GM03348 (cell line): Measurements from ENCODE around the gene SLC11A1.
A peak's percentile ranks its signal among the peaks of the same experiment; 100 is the strongest.

Experiments used
- DNase-seq: peaks from one replicate; pipeline ENCODE4 v3.0.0; 2012; ENCODE audit warnings: low spot score

The SLC11A1 gene

DNA sequence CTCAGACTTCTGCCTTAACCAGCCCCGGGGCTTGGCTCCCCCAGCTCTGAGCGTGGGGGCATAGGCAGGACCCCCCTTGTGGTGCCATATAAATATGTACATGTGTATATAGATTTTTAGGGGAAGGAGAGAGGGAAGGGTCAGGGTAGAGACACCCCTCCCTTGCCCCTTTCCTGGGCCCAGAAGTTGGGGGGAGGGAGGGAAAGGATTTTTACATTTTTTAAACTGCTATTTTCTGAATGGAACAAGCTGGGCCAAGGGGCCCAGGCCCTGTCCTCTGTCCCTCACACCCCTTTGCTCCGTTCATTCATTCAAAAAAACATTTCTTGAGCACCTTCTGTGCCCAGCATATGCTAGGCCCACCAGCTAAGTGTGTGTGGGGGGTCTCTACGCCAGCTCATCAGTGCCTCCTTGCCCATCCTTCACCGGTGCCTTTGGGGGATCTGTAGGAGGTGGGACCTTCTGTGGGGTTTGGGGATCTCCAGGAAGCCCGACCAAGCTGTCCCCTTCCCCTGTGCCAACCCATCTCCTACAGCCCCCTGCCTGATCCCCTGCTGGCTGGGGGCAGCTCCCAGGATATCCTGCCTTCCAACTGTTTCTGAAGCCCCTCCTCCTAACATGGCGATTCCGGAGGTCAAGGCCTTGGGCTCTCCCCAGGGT lies 23.1 kb downstream of the SLC11A1 start:
- DNase-seq, result no peak

- DNase-seq, result no peak
Observed at GRCh38 chr2:218405746-218406208, 23.7 kb downstream of the SLC11A1 start.

DNA sequence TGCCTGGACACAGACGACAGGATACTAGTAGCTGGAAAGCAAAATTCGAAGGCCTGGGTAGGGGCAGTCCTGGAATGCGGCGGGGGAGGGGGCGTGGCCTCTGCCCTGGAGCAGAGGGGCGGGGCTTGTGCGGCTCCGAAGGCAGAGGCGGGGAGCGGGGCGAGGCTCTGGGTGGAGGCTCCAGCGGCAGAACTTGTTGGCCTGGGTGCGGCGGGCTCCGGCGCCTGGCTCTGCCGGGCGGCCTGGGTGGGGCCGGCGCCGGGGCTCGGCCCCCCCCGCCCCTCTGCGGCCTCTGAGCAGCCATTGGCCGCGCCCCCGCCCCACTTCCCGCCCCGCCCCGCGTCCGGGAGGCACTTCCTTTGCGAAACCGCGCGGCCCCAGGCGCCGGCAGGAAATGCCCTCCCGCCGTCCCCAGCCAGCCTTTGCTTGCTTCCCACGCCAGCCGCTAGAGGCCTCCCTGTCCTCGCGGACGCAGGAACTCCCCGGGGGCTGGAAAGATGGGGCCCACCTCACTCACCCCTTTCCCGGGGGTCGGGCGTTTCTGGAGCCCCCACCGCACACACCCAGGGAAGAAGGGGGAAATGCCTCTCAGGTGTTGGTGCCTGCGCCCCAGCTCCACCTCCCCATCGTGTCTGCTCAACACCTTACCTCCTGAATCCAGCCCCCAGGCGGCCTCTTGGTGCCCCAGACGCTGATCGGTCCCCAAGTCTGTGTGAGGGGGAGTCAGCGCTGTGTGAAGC lies 24.3 kb downstream of the SLC11A1 start:
- DNase-seq, result peak; percentile 98

GRCh38 chr2:218406949-218407618 lies 25.0 kb downstream of the SLC11A1 start:
- DNase-seq, result peak; percentile 63

- DNase-seq, result no peak
Observed at GRCh38 chr2:218407717-218408116, 25.6 kb downstream of the SLC11A1 start.

DNA sequence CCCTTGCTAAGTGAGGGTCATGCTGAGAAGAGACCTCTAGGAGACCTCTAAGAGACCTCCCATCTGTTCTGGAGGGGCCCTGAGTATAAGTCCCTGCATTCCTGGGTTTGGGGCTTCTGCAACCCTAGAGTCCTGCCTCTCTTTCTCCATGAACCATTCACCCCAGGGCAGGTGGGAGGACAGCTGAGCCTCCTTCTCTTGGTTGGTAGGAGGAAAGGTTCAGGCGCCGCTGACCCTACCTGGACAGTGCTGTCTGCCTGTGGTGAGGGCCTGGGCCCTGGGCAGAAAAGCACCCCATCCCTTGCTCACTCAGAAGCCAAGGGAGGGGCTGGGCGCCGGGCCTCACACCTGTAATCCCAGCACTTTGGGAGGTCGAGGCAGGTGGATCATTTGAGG lies 36.2 kb downstream of the SLC11A1 start:
- no peak for DNase-seq

DNA sequence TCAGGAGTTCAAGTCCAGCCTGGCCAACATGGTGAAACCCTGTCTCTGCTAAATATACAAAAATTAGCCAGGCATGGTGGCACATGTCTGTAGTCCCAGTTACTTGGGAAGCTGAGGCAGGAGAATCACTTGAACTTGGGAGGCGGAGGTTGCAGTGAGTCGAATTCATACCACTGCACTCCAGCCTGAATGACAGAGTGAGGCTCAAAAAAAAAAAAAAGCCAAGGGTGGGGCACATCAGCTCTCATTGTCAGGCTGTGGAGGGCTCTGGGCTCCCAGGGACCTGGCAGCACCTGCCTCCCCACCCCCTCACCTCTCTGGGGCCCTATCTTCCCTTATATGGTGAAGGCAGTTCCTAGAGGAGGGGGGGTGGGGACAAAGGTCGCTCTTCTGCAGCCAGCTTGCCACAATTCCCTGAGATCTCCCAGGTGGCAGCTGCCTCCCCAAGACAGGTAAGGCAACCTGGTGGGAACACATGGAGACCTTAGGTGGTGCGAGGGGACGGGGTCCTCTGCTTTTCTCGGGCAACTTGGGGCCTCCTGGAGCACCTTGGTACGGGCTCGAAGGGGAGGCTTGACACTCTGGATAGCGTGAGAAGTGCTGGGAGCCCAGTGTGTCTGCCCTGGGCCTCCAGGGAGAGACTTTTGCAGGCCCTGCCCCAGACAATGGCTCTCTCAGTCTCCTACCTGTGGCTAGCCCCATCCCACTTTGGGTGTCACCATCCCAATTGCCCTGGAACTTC lies 36.8 kb downstream of the SLC11A1 start, which contains the start of gene VIL1:
Gene VIL1 (plus strand): TSS at position 407 of the 742 bp plus-strand sequence. CDS start 4,656 bp downstream, outside the sequence.
- no peak for DNase-seq

DNA sequence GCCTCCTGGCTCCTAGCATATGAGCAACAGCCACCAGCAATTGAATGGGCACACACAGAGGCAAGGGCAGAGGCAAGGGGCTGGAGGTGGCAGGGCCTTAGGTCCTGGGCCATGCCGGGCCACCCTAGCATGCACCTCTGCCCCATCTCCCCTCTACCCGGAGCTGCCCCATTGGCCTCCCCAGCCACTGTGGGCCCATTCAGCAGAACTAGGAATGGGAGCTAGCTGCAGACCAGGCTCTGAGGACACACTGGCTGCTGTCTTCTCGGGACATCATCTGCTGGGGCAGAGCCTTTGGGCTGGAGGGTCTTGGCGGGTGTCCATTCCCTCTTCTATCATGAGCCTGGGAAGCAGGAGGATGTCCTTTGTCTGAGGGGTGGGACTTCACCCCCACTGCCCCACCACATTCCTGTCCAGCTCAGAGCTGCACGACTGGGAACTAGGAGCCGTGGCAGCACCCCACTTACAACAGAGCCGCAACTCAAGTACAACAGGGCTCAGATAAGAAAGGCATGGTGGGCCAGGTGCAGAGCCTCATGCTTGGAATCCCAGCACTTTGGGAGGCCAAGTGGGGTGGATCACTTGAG lies 37.6 kb downstream of the SLC11A1 start:
- no peak for DNase-seq

DNA sequence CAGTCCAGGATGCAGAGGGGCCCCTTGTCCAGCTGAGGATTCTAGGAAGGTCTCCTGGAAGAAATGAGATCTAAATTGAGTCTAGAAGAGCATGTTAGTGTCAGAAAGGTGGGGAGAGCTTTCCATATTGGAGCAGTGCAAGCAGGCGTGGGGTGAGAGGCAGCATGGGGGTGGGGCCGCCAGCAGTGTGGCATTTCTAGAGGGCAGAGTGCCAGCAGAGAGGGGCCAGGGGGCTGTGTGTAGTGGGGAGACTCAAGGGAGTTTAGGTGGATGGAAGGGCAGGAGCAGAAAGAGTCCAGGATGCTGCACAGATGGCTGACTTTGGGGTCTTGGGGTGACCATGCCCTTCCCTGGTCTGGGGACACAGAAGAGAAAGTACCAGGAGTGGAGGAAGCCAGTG lies 39.0 kb downstream of the SLC11A1 start:
- no peak for DNase-seq

DNA sequence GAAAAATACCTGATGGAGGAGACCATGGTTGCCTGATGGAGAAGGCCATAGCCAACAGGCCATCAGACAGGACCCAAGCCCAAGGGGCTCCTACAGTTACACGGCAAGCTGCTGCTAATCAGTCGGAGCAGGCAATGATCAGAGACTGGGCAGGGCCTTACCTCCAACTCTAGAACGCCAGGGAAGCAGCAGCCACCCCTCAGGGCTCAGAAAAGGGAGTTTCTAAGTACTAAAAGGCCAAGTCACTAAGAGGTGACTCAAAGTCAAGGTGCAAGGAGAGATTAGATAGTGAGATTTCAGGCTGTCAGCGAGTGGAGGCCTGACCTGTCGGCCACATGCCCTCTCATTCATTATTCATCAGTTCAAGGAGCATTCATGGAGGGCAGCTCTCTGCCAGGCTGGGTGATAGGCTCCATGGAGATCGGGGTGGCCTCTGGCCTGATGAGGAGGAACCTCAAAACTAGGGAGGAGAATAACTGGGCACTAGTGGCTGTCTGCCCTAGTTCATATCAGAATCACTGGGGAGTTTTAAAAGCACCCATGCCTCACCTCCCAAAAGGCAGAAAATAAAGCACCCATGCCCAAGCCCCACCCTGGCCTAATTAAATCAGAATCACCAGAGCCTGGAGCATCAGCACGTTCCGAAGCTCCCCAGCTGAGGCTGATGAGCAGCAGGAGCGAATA lies 40.5 kb downstream of the SLC11A1 start:
- DNase-seq, result no peak

DNA sequence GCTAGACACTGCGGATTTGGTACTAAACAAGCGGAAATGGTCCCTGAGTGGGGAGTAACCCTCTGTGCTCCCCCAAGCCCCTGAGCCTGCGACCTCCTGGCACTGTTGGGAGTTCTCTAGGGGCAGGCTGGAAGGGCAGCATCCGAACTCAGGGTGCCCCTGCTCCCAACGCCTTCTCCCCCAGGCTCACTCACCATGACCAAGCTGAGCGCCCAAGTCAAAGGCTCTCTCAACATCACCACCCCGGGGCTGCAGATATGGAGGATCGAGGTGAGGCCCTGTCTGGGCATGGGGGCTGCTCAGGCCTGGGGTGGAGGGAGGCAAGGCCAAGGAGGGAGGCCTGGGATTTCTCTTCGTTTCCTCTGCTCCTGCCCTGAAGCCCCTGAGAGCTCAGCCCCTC lies 41.5 kb downstream of the SLC11A1 start:
- DNase-seq, result no peak

GRCh38 chr2:218425531-218425930 lies 43.5 kb downstream of the SLC11A1 start:
- DNase-seq, result no peak

DNA sequence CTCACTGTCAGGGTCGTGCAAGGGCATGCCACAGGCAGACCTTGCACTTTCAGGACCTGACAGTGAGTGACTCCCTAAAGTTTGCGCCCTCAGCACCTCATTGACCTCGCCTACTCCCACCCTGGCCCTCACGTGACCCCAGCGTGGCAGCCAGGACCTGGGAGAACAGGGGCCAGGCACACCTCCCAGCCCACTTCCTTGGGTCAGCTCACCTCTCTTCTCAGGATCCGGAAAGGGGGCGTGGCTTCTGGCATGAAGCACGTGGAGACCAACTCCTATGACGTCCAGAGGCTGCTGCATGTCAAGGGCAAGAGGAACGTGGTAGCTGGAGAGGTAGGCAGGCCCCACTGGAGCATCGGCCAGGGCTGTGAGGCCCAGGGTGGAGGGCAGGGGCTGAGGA lies 45.7 kb downstream of the SLC11A1 start:
- DNase-seq, result no peak

DNA sequence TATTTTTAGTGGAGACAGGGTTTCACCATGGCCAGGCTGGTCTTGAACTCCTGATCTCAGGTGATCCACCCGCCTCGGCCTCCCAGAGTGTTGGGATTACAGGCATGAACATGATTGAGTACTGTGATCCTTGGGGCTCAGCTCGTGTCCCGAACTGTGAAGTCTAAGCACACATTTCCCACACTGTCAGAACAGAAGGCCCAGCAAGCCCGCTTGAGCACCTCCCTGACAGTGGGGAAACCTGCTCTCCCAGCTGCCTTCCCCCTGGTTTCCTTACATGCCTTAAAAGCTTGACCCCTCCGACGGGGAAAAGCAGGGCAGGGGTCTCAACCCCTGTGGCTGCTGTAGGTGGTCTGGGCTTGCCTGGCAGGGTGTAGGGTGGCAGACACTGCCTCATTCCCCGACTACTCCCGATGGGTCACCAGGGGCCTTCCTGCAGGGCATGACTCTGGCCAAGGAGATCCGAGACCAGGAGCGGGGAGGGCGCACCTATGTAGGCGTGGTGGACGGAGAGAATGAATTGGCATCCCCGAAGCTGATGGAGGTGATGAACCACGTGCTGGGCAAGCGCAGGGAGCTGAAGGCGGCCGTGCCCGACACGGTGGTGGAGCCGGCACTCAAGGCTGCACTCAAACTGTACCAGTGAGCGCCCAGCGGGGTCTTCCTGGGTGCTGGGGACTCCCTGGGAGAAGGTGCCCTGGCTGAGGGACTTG lies 46.9 kb downstream of the SLC11A1 start:
- DNase-seq, result no peak

GRCh38 chr2:218429911-218430692 lies 48.0 kb downstream of the SLC11A1 start:
- DNase-seq, result no peak

DNA sequence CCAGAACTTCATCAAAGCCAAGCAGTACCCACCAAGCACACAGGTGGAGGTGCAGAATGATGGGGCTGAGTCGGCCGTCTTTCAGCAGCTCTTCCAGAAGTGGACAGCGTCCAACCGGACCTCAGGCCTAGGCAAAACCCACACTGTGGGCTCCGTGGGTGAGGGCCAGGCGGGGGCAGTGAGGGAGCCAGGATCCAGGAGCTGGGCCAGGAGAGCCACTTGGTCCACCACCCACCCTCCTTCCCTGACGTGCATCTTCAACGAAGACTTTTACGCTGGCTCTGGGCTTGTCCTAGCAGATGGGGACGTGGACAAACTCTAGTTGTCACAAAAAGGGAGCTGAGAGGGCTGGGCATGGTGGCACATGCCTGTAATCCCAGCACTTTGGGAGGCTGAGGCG lies 48.6 kb downstream of the SLC11A1 start:
- no peak for DNase-seq

DNA sequence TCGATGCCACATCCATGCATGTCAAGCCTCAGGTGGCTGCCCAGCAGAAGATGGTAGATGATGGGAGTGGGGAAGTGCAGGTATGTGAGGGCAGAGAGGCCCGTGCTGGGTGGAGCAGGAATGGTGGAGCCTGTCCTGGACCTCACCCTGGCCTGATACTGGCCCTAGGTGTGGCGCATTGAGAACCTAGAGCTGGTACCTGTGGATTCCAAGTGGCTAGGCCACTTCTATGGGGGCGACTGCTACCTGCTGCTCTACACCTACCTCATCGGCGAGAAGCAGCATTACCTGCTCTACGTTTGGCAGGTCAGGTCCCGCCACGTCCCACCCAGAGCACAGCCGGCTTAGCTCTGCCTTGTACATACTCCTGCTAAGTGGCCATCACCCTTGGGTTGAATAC lies 49.8 kb downstream of the SLC11A1 start:
- DNase-seq, result peak; percentile 3

DNA sequence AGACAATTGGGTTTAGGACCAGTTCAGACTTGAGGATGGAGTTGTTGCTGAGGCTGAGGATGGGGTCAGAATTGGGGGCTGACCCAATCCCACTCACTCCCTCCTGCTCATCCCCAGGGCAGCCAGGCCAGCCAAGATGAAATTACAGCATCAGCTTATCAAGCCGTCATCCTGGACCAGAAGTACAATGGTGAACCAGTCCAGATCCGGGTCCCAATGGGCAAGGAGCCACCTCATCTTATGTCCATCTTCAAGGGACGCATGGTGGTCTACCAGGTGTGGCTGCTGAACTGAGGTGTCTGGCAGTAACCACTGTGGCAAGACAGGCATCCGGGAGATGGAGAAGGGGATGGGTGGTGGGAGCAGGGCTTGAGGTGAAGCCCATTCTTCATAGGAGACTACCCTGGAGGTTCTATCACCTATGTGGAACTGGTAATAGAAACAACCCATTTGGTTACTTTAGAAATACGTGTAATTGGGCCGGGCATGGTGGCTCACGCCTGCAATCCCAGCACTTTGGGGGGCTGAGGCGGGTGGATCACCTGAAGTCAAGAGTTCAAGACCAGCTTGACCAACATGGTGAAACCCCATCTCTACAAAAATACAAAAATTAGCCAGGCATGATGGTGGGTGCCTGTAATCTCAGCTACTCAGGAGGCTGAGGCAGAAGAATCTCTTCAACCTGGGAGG lies 50.7 kb downstream of the SLC11A1 start:
- peak; percentile 2 for DNase-seq

DNA sequence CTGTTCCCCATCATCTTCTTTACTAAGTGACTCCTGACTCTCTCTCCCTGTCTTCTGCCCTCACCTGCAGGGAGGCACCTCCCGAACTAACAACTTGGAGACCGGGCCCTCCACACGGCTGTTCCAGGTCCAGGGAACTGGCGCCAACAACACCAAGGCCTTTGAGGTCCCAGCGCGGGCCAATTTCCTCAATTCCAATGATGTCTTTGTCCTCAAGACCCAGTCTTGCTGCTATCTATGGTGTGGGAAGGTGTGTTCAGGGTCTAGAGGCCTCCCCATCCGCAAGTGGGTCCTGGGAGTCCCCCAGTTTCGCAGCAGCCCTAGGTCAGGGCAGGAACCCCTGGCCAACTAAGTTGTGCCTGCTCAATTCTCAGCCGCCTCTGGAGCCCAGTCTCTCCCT lies 52.4 kb downstream of the SLC11A1 start:
- no peak for DNase-seq
